Ishikawa (cell line): Measurements from ENCODE around the gene FRMD4B.

Source experiments
- CREB1 ChIP-seq: IDR thresholded peaks from 2 replicates; pipeline ENCODE4 v1.6.1; 2012; ENCODE audit warnings: low read depth
- RAD21 ChIP-seq: IDR thresholded peaks from 2 replicates; pipeline ENCODE4 v1.6.1; 2012; ENCODE audit warnings: low read depth
- REST ChIP-seq: IDR thresholded peaks from 2 replicates; pipeline ENCODE4 v1.6.1; 2012; ENCODE audit warnings: low read depth, mild to moderate bottlenecking
- YY1 ChIP-seq: IDR thresholded peaks from 2 replicates; pipeline ENCODE4 v1.6.1; 2012; ENCODE audit warnings: low read depth

GRCh38 chr3:69201658-69202057 is 184.2 kb downstream of the FRMD4B start:
- no peak for TF ChIP-seq CREB1
- no peak for TF ChIP-seq RAD21
- TF ChIP-seq YY1 = no peak
- TF ChIP-seq REST = no peak
